A673 (cell line): ENCODE data around the gene PARP3. TPM values are rescaled to one million over a fixed set of nuclear protein-coding genes. Genes with fewer than 3 reads are reported as not detected.

Source experiments
- BruUV-seq: library from RNA; stranded (reverse); fragments of 400-500 nt; replicated peaks from 2 replicates; lab custom pipeline; 2021; lab: Mats Ljungman, UMichigan
- CTCF ChIA-PET: fragments of 300-600 bp; sonication (Branson Sonifier 250); formaldehyde crosslinking; loops from one replicate; lab custom pipeline; 2022; ENCODE audit warnings: antibody characterized with exemption; lab: Charles Lee
- POLR2A ChIA-PET: fragments of 300-600 bp; sonication (Branson Sonifier 250); formaldehyde crosslinking; loops from one replicate; lab custom pipeline; 2022; ENCODE audit warnings: antibody characterized with exemption; ENCODE audit not compliant: low non-redundant PET; lab: Charles Lee
- DNase-seq: peaks from one replicate; pipeline ENCODE4 v3.0.0-alpha.2; 2015; ENCODE audit warnings: low spot score
- H3K27ac ChIP-seq: fragments of 200-600 bp; sonication (generic); 2 replicates; pipeline ENCODE4 v1.5.1; 2016; ENCODE audit warnings: mixed run types, low read depth, mild to moderate bottlenecking, mixed read lengths, antibody characterized with exemption, low read length; ENCODE audit not compliant: poor library complexity, severe bottlenecking
- H3K27me3 ChIP-seq: fragments of 200-600 bp; sonication (generic); replicated peaks from 2 replicates; pipeline ENCODE4 v1.6.1; 2017; ENCODE audit warnings: mixed run types, low read depth, mild to moderate bottlenecking, mixed read lengths, antibody characterized with exemption, low read length; ENCODE audit not compliant: insufficient read depth, poor library complexity
- H3K36me3 ChIP-seq: fragments of 200-600 bp; sonication (generic); 2 replicates; pipeline ENCODE4 v1.6.1; 2016; ENCODE audit warnings: mixed run types, mild to moderate bottlenecking, mixed read lengths, antibody characterized with exemption, low read length; ENCODE audit not compliant: insufficient read depth, poor library complexity, severe bottlenecking
- H3K4me1 ChIP-seq: fragments of 200-600 bp; sonication (generic); 2 replicates; pipeline ENCODE4 v1.6.1; 2017; ENCODE audit warnings: mixed run types, mild to moderate bottlenecking, mixed read lengths, antibody characterized with exemption, low read length; ENCODE audit not compliant: insufficient read depth, poor library complexity, severe bottlenecking
- H3K4me3 ChIP-seq: fragments of 200-600 bp; sonication (generic); 2 replicates; pipeline ENCODE4 v1.5.1; 2016; ENCODE audit warnings: low read depth, mixed run types, mild to moderate bottlenecking, mixed read lengths, low read length; ENCODE audit not compliant: poor library complexity, severe bottlenecking
- H3K9me3 ChIP-seq: fragments of 200-600 bp; sonication (generic); 2 replicates; pipeline ENCODE4 v1.6.1; 2016; ENCODE audit warnings: mixed run types, low read depth, mild to moderate bottlenecking, mixed read lengths, antibody characterized with exemption, low read length; ENCODE audit not compliant: poor library complexity, severe bottlenecking
- CTCF ChIP-seq: fragments of 300-800, 200-600 bp; sonication (generic); conservative IDR thresholded peaks from 2 replicates; pipeline ENCODE4 v1.5.1; 2017; ENCODE audit warnings: low read depth, mild to moderate bottlenecking, antibody characterized with exemption, low read length, moderate library complexity, mixed read lengths
- EZH2 ChIP-seq: fragments of 200-600 bp; sonication (generic); IDR thresholded peaks from 2 replicates; pipeline ENCODE4 v1.6.1; 2017; ENCODE audit warnings: borderline replicate concordance, low read depth, mild to moderate bottlenecking, mixed read lengths, antibody characterized with exemption, low read length; ENCODE audit not compliant: poor library complexity, severe bottlenecking
- intact Hi-C: fragments of 100-400 bp; cut with micrococcal nuclease; formaldehyde crosslinking; loops from one replicate; pipeline ENCODE4 v1.10.0; 2022; ENCODE audit not compliant: unreplicated experiment
- total RNA-seq: library from RNA; stranded (reverse); gene quantifications from 2 replicates; pipeline ENCODE4 v1.2.3, GENCODE V29; 2021

PARP3 gene
- total RNA-seq, 1 experiment from 2014 or later, result 3.4 TPM

GRCh38 chr3:51970606-51971300, 28.6 kb downstream of the PARP3 start:
- Histone ChIP-seq H3K27ac (no peak overlapping the region), H3K4me3 (no peak overlapping the region), H3K4me1 (peaks cover 8% of the 10 kb centered on the region), H3K27me3 (no peaks in the 10 kb centered on the region), H3K36me3 (no peaks in the 10 kb centered on the region), H3K9me3 (no peaks in the 10 kb centered on the region)
- intact Hi-C loops, result no loop called here
- DNase-seq, result no peak
- CTCF ChIA-PET, result no interaction called here
- TF ChIP-seq CTCF, result no peak
- TF ChIP-seq EZH2, result no peak
- POLR2A ChIA-PET, result no interaction called here
- BruUV-seq, result no TSS peak

- no peaks in the 10 kb centered on the region for H3K27me3 ChIP-seq
- BruUV-seq, result no TSS peak
- intact Hi-C loops, result no loop called here
- DNase-seq, result no peak
- no peaks in the 10 kb centered on the region for H3K9me3 ChIP-seq
- POLR2A ChIA-PET, result no interaction called here
- peaks cover 8% of the 10 kb centered on the region for H3K4me1 ChIP-seq
- H3K27ac ChIP-seq, result no peak overlapping the region
- TF ChIP-seq CTCF, result no peak
- no peak for TF ChIP-seq EZH2
- no peak overlapping the region for H3K4me3 ChIP-seq
- CTCF ChIA-PET, result interaction anchor here (0.6 kb wide), 1 partner anchor 14 kb away, joined by 4 read pairs; no protein-coding TSS in a partner anchor
- no peaks in the 10 kb centered on the region for H3K36me3 ChIP-seq
Measured at GRCh38 chr3:51971350-51971749, 29.2 kb downstream of the PARP3 start.

- ChIA-PET POLR2A (no interaction called here), CTCF (interaction anchor here (1.0 kb wide), 2 partner anchors 19 to 83 kb away, joined by 3 to 6 read pairs; partner anchors contain the start of gene GPR62)
- no peak for TF ChIP-seq CTCF
- TF ChIP-seq EZH2, result no peak
- no TSS peak for BruUV-seq
- intact Hi-C loops, result loop anchor here (2.0 kb wide), 1 partner anchor 32 kb away; the partner anchor contains the start of gene PARP3
- Histone ChIP-seq H3K36me3 (no peaks in the 10 kb centered on the region), H3K27ac (no peak overlapping the region), H3K9me3 (no peaks in the 10 kb centered on the region), H3K4me3 (peak overlapping the region; percentile 63), H3K27me3 (no peaks in the 10 kb centered on the region), H3K4me1 (peaks cover 8% of the 10 kb centered on the region)
- no peak for DNase-seq
Measured at GRCh38 chr3:51974277-51974962, 32.3 kb downstream of the PARP3 start.
